AG09309 (cell line): Measurements from ENCODE around the gene TOX4.
A peak's percentile ranks its signal among the peaks of the same experiment; 100 is the strongest.

Experiments
- DNase-seq: peaks from one replicate; pipeline ENCODE4 v3.0.0-alpha.2; 2010; ENCODE audit warnings: low read depth
- H3K4me3 ChIP-seq: 2 replicates; pipeline ENCODE4 v1.5.1; 2011; ENCODE audit warnings: mild to moderate bottlenecking, low read depth, low read length, moderate library complexity; ENCODE audit not compliant: control insufficient read depth
- TF ChIP-seq, protein P1 (sequence below): IDR thresholded peaks from 2 replicates; pipeline ENCODE4 v1.5.1; 2011; ENCODE audit warnings: mild to moderate bottlenecking, low read depth, low read length, inconsistent platforms; ENCODE audit not compliant: insufficient read depth, control insufficient read depth; ENCODE audit errors: missing control alignments

Gene TOX4

DNA sequence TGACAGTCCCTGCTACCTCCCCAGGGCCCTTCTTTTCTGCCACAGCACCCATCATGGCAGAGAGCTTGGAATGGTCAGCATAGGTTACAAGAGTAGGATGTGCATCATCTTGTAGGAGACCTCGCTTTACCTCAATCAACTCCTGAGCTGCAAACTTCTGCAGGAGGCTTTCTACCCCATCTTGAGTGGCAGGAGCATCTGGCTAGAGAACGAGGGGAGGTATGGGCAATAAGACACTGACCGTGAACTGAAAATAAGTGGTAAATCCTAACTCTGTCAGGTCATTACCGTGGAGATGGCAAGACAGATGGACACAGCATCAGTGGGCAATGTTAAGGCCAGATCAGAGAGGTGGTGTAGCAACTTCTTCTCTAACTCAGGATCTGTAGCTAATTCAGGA, 26.4 kb downstream of the TOX4 start:
- no peak overlapping the region for H3K4me3 ChIP-seq
- DNase-seq: no peak
- TF ChIP-seq, protein P1, sequence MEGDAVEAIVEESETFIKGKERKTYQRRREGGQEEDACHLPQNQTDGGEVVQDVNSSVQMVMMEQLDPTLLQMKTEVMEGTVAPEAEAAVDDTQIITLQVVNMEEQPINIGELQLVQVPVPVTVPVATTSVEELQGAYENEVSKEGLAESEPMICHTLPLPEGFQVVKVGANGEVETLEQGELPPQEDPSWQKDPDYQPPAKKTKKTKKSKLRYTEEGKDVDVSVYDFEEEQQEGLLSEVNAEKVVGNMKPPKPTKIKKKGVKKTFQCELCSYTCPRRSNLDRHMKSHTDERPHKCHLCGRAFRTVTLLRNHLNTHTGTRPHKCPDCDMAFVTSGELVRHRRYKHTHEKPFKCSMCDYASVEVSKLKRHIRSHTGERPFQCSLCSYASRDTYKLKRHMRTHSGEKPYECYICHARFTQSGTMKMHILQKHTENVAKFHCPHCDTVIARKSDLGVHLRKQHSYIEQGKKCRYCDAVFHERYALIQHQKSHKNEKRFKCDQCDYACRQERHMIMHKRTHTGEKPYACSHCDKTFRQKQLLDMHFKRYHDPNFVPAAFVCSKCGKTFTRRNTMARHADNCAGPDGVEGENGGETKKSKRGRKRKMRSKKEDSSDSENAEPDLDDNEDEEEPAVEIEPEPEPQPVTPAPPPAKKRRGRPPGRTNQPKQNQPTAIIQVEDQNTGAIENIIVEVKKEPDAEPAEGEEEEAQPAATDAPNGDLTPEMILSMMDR: no peak

DNA sequence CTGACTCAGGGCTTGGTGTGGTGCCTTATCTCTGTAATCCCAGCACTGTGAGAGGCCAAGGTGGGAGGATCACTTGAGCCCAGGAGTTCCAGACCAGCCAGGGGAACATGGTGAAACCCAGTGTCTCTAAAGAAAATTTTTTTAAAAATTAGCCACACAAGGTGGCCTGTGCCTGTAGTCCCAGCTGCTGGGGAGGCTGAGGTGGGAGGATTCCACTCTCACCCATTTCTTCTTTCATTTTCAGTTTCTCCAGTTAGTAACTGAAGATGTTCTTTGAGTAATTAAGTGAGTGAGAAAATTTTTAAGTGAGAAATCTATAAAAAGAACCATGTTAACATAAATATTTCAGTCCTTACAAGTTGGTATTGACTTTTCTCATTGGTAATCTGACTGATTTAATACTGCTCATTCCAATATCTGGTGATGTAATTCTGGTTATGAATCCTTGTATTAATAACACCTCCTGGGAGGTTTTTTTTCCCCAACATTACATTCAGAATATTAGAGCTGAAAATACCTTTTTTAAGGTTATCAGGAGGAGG, 28.1 kb downstream of the TOX4 start:
- no peak for DNase-seq
- TF ChIP-seq, protein P1: no peak
- H3K4me3 ChIP-seq: no peak overlapping the region

DNA sequence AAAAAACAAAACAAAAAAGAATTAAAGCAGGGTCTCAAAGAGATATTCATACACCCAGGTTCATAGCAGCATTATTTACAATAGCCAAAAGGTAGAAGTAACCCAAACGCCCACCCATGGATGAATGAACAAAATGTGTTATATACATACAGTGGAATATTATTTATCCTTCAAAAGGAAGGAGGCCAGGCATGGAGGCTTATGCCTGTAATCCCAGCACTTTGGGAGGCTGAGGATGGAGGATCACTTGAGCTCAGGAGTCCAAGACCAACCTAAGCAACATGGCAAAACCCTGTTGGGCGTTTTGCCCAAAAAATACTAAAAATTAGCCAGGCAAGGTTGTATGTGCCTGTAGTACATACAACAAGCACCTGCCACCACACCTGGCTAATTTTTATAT, 29.6 kb downstream of the TOX4 start:
- no peak overlapping the region for H3K4me3 ChIP-seq
- TF ChIP-seq, protein P1: no peak
- DNase-seq: no peak

DNA sequence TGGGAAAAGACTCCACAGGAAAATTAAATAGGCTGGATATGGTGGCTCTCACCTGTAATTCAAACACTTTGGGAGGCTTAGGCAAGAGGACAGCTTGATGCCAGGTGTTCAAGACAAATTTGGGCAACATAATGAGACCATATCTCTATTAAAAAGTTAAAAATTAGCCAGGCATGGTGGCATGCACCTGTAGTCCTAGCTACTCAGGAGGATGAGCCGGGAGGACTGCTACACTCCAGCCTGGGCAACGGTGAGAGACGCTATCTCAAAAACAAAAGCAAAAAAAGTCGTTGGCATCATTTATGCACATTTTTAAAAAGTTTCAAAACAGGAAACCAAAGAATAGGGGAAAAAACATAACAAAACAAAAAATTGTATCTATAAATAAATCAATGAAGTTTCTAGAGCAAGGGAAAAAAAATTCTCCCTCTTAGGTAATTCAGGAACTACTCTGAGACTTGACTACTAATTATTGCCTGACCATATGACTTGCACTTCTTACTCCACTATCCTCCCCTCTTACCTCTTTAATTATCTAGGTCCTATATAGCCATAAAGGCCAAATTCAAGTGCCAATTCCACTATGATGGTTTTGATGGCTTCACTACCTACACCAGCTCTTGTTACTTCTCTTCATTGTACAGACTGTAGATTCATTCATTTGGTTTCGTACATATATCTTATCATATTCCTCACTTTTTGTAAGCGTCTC, 32.6 kb downstream of the TOX4 start:
- no peak overlapping the region for H3K4me3 ChIP-seq

DNA sequence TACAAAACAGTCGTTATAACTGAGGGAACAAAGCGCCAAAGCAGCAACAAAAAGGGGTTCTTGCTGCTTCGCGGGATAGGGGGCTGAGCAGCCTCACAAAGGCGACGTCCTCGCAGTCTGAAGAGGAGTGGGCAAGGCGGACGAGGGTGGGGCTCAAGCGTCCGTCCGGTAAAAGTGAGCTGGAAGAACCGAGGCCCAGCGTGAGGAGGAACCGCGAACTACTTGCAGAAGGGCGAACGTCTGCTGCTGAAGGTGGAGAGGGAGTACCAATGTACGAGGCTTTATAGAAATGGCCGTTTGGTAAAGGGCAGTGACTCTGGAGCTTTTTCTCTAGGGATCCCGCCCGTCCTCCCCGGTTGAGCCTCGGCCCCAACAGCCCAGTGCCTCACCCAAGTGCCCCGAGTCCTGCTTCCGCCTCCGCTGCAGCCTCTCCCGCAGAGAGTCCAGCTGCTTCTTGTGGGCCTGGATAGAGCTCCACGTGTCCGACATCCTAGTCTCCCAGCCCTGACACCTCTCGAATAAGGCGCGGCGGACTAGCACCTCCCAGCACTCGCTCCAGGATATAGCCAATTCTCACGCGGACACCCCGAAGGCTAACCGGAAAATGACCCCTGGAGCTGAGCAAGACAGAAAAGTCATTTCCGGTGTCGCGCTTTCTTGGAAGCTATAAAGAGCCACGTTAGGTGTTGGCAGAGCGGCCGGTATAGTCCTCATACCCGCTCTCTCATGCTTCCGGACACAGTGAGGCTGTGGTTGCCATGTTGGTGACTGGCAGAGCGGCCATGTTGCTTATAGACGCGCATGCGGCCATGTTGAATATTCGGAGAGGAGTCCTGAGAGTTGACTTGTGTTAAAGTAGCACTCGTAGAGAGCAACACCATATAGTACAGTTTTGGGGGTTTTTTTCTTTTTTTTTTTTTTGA, 34.0 kb downstream of the TOX4 start, which contains the start of gene METTL3:
Gene METTL3 (minus strand): TSS at position 606 of the 923 bp plus-strand sequence. CDS start 117 bp downstream, at position 489.
- TF ChIP-seq, protein P1: no peak
- peak; percentile 98 for DNase-seq
- H3K4me3 ChIP-seq: peak within 1 kb of the TSS; percentile 60

More for the DNA sequence above, 32.6 kb downstream of the TOX4 start:
- TF ChIP-seq, protein P1: no peak
- DNase-seq: no peak

DNA sequence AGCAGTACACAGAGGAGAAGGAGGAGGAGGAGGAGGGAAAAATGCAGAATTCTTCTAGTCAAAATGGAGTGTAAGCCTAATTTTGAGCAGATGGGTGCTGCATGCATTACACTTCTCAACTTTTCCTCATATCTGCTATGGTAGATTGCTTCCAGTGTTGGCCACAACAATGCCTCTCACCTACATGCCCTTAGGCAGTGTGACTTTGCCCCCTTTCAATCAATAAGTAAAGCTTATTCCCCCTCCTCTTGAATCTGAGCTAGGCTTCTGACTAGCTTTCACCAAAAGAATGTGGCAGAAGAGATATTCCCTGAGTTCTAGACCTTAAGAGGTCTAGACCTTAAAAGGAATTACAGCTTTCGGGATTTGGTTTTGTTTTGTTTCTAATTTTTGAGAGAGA, 37.3 kb downstream of the TOX4 start:
- TF ChIP-seq, protein P1: no peak
- no peak for DNase-seq
- H3K4me3 ChIP-seq: no peak overlapping the region
